ENCODE results near the gene FAM20B.

DNA sequence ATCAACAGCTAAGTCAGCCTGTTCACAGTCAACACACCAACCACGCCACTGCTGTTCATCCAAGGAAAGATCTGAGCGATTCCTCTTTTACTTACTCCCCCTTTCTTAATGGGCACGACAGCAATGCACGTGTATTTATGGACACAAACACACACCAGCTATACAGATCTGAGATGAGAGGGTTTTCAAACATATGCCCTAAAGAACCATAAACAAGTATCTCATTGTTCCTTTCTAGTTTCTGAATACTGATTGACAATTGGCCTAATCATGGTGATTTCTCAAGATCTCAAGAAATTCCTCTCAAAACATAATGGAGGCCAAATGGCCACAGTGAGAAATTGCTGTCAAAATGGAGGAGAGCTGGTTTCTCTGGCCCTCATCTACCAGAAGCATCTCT is 74.2 kb downstream of the FAM20B start:
- TF ChIP-seq, protein P1, sequence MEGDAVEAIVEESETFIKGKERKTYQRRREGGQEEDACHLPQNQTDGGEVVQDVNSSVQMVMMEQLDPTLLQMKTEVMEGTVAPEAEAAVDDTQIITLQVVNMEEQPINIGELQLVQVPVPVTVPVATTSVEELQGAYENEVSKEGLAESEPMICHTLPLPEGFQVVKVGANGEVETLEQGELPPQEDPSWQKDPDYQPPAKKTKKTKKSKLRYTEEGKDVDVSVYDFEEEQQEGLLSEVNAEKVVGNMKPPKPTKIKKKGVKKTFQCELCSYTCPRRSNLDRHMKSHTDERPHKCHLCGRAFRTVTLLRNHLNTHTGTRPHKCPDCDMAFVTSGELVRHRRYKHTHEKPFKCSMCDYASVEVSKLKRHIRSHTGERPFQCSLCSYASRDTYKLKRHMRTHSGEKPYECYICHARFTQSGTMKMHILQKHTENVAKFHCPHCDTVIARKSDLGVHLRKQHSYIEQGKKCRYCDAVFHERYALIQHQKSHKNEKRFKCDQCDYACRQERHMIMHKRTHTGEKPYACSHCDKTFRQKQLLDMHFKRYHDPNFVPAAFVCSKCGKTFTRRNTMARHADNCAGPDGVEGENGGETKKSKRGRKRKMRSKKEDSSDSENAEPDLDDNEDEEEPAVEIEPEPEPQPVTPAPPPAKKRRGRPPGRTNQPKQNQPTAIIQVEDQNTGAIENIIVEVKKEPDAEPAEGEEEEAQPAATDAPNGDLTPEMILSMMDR (IDR thresholded peaks at IDR 0.05; ENCODE audit: low read length): no peak
- TF ChIP-seq EZH2 (IDR thresholded peaks at IDR 0.05; ENCODE audit: borderline replicate concordance, low read length): no peak

Measured in OCI-LY1 (cell line).